Gastrocnemius medialis (tissue), 4 donors: ENCODE data around the gene MACROD2. TPM values are rescaled to one million over a fixed set of nuclear protein-coding genes. Genes with fewer than 3 reads are reported as not detected.

ENCODE experiments used
- ATAC-seq, 2 donors: fragments of 150-250 bp; one replicate each; pipeline ENCODE4 v1.9.1; 2016
- DNase-seq, 2 donors: peaks; one replicate each; pipeline ENCODE4 v3.0.0-alpha.2; 2019
- H3K27ac ChIP-seq, 4 donors: fragments of 200-600 bp; sonication (generic); 1 replicate in 1 of 4; 2 replicates in 3 of 4; pipeline ENCODE4 v1.5.1; 2016 to 2018; ENCODE audit warnings: mild to moderate bottlenecking in 2 of 4, moderate library complexity in 1 of 4
- H3K27me3 ChIP-seq, 3 donors: fragments of 200-600 bp; sonication (generic) in 2 of 3; 1 replicate in 1 of 3; 2 replicates in 2 of 3; pipeline versions ENCODE4 v1.5.1 to v1.6.0; 2016 to 2019; ENCODE audit warnings: mild to moderate bottlenecking in 1 of 3, moderate library complexity in 1 of 3
- H3K36me3 ChIP-seq, 2 donors: fragments of 200-600 bp; sonication (generic) in 1 of 2; one replicate each; pipeline ENCODE4 v1.5.1; 2017 to 2018
- H3K4me1 ChIP-seq, 2 donors: fragments of 200-600 bp; sonication (generic) in 1 of 2; one replicate each; pipeline ENCODE4 v1.5.1; 2016 to 2017; ENCODE audit warnings: mild to moderate bottlenecking in 2 of 2
- H3K4me3 ChIP-seq, 4 donors: fragments of 200-600 bp; sonication (generic) in 3 of 4; 1 replicate in 1 of 4; 2 replicates in 3 of 4; pipeline ENCODE4 v1.5.1; 2016 to 2019; ENCODE audit warnings: mild to moderate bottlenecking in 2 of 4
- H3K9me3 ChIP-seq, 3 donors: fragments of 200-600 bp; sonication (generic) in 2 of 3; 1 replicate in 1 of 3; 2 replicates in 2 of 3; pipeline ENCODE4 v1.5.1; 2016 to 2019
- POLR2A ChIP-seq, 2 donors: fragments of 450-650 bp; IDR thresholded peaks; one replicate each; pipeline ENCODE4 v1.6.1; 2017; ENCODE audit warnings: antibody characterized with exemption in 2 of 2, mild to moderate bottlenecking in 2 of 2, moderate library complexity in 2 of 2
- in situ Hi-C, 4 donors: fragments of 200-750 bp; cut with MboI; loops; one replicate each; pipeline versions ENCODE4 v1.15.0 to v1.8.0; 2017; ENCODE audit warnings: low sequenced_read_pairs in 4 of 4
- intact Hi-C: fragments of 100-400 bp; cut with DNase I; formaldehyde crosslinking; loops from one replicate; pipeline ENCODE4 v1.15.1; 2023; ENCODE audit warnings: low total_unique reads
- total RNA-seq, 4 donors: library from RNA; depleted of rRNA; stranded (reverse); fragments of >200 nt; gene quantifications; one replicate each; pipeline versions ENCODE4 v1.1.0 to v1.2.3, GENCODE V29; 2016
- TF ChIP-seq, protein P1 (sequence below), 5 experiments: fragments of 450-650 bp in 3 of 5; fragments of 200-600 bp in 2 of 5; sonication (generic) in 2 of 5; IDR thresholded peaks in 4 of 5; conservative IDR thresholded peaks in 1 of 5; 1 replicate in 4 of 5; 2 replicates in 1 of 5; pipeline ENCODE4 v1.5.1; 2016 to 2019; ENCODE audit warnings: antibody characterized with exemption in 5 of 5, mild to moderate bottlenecking in 3 of 5, moderate library complexity in 3 of 5

The MACROD2 gene
- total RNA-seq, 4 donors from 2014 or later = 1.8 to 10.2 (median 3.6) TPM

DNA sequence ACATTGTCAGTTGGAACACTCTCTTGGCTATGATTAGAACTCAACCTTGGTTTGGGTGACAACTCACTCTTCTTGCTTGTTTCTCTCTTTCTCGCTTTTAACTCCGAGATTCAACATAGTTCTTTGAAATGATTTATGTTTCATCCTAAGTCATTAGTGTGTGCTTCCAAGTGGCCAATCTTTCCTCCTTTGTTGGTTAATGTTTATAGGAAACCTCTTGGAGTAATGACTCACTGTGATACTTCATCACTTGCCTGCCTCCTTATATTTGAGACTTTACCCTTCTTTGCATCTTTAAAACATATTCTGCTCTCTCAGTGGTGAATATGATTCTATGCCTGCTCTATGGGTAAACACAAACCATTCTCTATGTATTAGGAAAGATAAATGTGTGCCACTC is 621.8 kb downstream of the MACROD2 start:
- TF ChIP-seq POLR2A (IDR thresholded peaks at IDR 0.05) = no peak
- TF ChIP-seq, protein P1, sequence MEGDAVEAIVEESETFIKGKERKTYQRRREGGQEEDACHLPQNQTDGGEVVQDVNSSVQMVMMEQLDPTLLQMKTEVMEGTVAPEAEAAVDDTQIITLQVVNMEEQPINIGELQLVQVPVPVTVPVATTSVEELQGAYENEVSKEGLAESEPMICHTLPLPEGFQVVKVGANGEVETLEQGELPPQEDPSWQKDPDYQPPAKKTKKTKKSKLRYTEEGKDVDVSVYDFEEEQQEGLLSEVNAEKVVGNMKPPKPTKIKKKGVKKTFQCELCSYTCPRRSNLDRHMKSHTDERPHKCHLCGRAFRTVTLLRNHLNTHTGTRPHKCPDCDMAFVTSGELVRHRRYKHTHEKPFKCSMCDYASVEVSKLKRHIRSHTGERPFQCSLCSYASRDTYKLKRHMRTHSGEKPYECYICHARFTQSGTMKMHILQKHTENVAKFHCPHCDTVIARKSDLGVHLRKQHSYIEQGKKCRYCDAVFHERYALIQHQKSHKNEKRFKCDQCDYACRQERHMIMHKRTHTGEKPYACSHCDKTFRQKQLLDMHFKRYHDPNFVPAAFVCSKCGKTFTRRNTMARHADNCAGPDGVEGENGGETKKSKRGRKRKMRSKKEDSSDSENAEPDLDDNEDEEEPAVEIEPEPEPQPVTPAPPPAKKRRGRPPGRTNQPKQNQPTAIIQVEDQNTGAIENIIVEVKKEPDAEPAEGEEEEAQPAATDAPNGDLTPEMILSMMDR (IDR thresholded peaks at IDR 0.05 in 4 of 5, conservative IDR thresholded peaks at IDR 0.05 in 1 of 5) = no peak
- Histone ChIP-seq H3K27me3 (no peaks in the 10 kb centered on the region), H3K27ac (no peak overlapping the region), H3K4me3 (no peak overlapping the region), H3K36me3 (no peaks in the 10 kb centered on the region), H3K4me1 (no peaks in the 10 kb centered on the region), H3K9me3 (no peaks in the 10 kb centered on the region)
- in situ Hi-C loops (no loop called here), intact Hi-C loops (no loop called here)
- DNase-seq = no peak
- no peak for ATAC-seq

DNA sequence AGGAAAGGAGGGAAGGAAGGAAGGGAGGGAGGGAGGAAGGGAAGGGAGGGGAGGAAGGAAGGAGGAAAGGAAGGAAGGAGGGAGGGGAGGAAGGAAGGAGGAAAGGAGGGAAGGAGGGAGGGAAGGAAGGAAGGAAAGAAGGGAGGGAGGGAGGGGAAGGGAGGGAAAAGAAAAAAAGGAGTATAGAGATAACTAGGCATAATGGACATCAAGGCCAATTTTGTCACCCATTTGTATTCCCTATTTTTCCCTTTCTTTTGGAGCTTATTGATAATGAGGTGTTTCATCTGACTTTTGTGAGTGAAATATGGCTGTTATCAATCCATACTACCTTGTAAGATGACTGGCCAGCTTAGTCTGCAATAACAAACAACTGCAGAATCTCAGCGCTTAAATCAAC is 624.1 kb downstream of the MACROD2 start:
- Histone ChIP-seq H3K36me3 (no peaks in the 10 kb centered on the region), H3K4me1 (no peaks in the 10 kb centered on the region), H3K27ac (no peak overlapping the region), H3K27me3 (no peaks in the 10 kb centered on the region), H3K9me3 (no peaks in the 10 kb centered on the region), H3K4me3 (no peak overlapping the region)
- no peak for TF ChIP-seq POLR2A (IDR thresholded peaks at IDR 0.05)
- TF ChIP-seq, protein P1 (IDR thresholded peaks at IDR 0.05 in 4 of 5, conservative IDR thresholded peaks at IDR 0.05 in 1 of 5) = no peak
- DNase-seq (no peak), ATAC-seq (no peak)
- intact Hi-C loops = no loop called here
- in situ Hi-C loops = no loop called here

DNA sequence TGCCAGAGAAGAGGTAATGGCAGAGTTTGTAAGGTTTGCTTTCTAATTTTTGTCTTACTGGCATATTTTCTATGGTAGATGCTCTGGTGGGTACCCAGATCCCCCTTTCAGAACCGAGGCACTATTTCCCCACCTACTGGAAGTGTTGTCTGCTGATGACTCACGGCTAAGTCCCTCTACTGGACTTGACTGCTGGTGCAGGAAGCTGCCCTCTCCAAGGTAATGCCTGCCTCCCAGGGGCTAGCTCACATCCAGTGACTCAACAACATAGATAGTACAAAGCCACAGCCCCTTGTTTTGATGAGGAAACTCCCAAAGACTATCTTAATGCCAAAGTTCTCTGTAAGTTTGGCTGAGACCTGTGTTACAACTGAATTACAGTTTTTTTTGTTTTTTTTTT is 627.5 kb downstream of the MACROD2 start:
- intact Hi-C loops = no loop called here
- DNase-seq (no peak), ATAC-seq (no peak)
- Histone ChIP-seq H3K4me1 (no peaks in the 10 kb centered on the region), H3K27me3 (no peaks in the 10 kb centered on the region), H3K27ac (no peak overlapping the region), H3K36me3 (no peaks in the 10 kb centered on the region), H3K4me3 (no peak overlapping the region), H3K9me3 (no peaks in the 10 kb centered on the region)
- in situ Hi-C loops = no loop called here
- TF ChIP-seq, protein P1 (IDR thresholded peaks at IDR 0.05 in 4 of 5, conservative IDR thresholded peaks at IDR 0.05 in 1 of 5) = no peak
- no peak for TF ChIP-seq POLR2A (IDR thresholded peaks at IDR 0.05)

DNA sequence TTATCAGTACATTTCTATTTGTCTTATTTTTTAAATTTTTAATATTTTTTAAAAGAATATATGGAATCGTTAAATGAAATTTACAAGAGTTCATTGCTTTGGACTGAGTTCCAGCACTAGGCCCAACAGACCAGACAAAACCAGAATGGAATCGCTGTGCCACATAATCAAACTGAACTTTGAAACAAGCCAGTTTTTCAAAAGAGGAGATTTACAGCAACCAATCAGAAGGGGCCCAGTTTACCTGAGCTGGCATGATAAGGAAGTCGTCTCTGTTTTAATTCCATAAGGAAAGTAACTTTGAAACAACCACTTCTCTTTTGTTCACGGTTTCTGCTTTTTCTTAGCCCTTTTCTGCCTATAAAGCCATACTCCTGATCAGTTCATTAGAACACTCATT is 635.7 kb downstream of the MACROD2 start:
- DNase-seq = no peak
- Histone ChIP-seq H3K36me3 (no peaks in the 10 kb centered on the region), H3K27me3 (no peaks in the 10 kb centered on the region), H3K27ac (no peak overlapping the region), H3K4me3 (no peak overlapping the region), H3K4me1 (no peaks in the 10 kb centered on the region), H3K9me3 (no peaks in the 10 kb centered on the region)
- in situ Hi-C loops (no loop called here), intact Hi-C loops (no loop called here)
- TF ChIP-seq, protein P1 (IDR thresholded peaks at IDR 0.05 in 4 of 5, conservative IDR thresholded peaks at IDR 0.05 in 1 of 5) = no peak
- TF ChIP-seq POLR2A (IDR thresholded peaks at IDR 0.05) = no peak
- ATAC-seq = no peak

DNA sequence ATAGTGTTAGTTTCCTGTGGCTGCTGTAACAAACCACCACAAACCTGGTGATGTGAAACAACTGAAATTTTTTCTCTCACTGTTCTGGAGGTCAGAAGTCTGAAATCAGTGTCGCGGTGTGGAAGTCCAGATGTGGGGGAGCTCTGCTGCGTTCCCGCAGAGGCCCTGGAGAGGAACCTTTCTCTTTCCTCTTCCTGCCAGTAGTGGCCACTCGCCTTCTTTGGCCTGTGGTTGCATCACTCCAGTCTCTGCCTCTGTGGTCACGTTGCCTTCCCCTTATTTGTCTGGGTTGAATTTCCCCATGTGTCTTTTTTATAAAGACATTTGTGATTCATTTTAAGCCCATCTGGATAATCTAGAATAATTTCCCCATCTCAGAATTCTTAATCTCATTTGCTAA is 637.6 kb downstream of the MACROD2 start:
- DNase-seq (no peak), ATAC-seq (no peak)
- no peak for TF ChIP-seq POLR2A (IDR thresholded peaks at IDR 0.05)
- TF ChIP-seq, protein P1 (IDR thresholded peaks at IDR 0.05 in 4 of 5, conservative IDR thresholded peaks at IDR 0.05 in 1 of 5) = no peak
- Histone ChIP-seq H3K9me3 (no peaks in the 10 kb centered on the region), H3K36me3 (no peaks in the 10 kb centered on the region), H3K27me3 (no peaks in the 10 kb centered on the region), H3K4me3 (no peak overlapping the region), H3K4me1 (no peaks in the 10 kb centered on the region), H3K27ac (no peak overlapping the region)
- intact Hi-C loops = no loop called here
- in situ Hi-C loops = no loop called here
